Inflammatory macrophage (primary cell): ENCODE measurements around the gene VAT1.

Experiments used
- DNase-seq, 2 donors: peaks; one replicate each; pipeline ENCODE4 v3.0.0-alpha.2; 2020 to 2022

VAT1 gene

DNA sequence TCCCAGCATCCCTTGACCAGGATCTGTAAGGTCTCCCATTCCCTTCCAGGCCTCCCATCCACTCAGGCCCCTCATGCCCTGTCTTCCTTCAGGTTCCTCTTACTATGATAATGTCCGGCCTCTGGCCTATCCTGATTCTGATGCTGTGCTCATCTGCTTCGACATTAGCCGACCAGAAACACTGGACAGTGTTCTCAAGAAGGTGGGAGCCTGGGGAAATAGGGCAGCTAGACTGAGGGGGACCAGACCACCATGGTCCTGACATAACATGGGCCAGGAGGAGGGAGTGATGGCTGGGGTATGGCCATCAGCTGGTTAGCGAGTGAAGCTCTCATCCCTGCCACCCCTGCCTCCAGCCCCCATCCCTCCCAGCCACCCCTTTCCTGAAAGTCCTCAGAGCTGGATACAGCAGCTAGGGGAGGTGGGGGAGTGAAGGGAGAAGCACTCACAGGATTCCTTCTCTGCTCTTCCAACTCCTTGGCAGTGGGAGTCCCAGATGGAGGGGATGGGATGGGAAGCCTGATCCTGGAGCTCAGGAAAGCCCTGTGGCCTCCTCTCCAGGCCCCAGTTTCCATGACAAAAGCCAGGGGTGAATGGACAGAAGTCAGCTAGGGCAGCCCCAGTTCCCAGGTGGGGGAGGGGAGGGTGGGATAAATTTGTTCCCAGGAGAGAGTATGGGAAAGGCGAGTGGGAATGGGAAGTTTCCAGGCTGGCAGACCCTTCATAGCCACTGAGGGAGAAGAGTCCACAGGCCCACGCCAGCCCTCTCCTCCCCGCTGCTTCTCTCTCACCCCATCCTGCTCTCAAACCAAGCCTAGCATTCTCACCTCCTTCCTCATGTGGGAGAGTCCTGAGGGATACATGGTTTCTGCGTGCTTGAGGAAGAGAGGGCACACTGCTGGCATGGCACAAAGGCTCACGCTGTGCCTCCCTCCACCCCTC lies 5.2 kb upstream of the VAT1 start:
- DNase-seq, result no peak

- no peak for DNase-seq
These were observed 4.4 kb upstream of the VAT1 start for GRCh38 chr17:43026595-43026994.

DNA sequence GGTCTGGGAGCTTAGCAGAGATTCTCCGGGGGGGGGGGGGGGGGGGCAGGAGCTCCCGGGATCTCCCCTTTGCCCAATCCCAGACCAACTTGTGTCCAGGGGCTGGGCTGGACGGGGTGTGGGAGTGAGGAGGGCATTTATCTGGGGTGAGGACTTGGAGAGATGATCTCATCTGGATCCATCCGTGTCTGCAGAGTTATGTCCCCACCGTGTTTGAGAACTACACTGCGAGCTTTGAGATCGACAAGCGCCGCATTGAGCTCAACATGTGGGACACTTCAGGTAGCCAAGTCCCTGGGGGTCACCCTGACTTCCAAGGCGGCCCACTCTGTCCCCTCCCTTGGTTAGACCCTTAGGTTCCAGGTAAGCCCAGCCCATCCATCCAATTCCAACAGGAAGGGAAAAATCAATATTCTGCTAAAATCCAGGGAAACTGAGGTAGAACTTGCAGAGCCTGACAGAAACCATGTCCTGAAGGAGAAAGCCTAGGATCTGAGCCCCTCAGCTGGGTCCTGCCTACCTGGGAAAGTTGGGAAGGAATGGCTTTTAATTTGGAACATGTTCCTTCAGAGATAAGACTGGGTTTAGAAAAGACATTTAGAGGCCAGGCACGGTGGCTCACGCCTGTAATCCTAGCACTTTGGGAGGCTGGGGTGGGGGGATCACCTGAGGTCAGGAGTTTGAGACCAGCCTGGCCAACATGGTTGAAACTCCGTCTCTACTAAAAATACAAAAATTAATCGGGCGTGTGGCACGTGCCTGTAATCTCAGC lies 3.8 kb upstream of the VAT1 start:
- DNase-seq, result no peak

- no peak for DNase-seq
These were observed 3.1 kb upstream of the VAT1 start for GRCh38 chr17:43025290-43025657.

- DNase-seq, result peak; percentile 89
These were observed 2.5 kb upstream of the VAT1 start, which contains the start of gene RND2 for GRCh38 chr17:43024407-43025289. Gene RND2, plus strand, starts transcription at chr17:43025231. Its CDS starts 117 bp downstream, at chr17:43025348.

- DNase-seq, result peak; percentile 86 to 92
These were observed 1.1 kb downstream of the VAT1 start for GRCh38 chr17:43020789-43021740.

- peak in 1 of 2 donors; percentile 31 for DNase-seq
These were observed 2.1 kb downstream of the VAT1 start for GRCh38 chr17:43020030-43020621.

- DNase-seq, result no peak
These were observed 2.8 kb downstream of the VAT1 start for GRCh38 chr17:43019418-43019817.

- peak in 1 of 2 donors; percentile 54 for DNase-seq
These were observed 3.3 kb downstream of the VAT1 start for GRCh38 chr17:43018932-43019331.

DNA sequence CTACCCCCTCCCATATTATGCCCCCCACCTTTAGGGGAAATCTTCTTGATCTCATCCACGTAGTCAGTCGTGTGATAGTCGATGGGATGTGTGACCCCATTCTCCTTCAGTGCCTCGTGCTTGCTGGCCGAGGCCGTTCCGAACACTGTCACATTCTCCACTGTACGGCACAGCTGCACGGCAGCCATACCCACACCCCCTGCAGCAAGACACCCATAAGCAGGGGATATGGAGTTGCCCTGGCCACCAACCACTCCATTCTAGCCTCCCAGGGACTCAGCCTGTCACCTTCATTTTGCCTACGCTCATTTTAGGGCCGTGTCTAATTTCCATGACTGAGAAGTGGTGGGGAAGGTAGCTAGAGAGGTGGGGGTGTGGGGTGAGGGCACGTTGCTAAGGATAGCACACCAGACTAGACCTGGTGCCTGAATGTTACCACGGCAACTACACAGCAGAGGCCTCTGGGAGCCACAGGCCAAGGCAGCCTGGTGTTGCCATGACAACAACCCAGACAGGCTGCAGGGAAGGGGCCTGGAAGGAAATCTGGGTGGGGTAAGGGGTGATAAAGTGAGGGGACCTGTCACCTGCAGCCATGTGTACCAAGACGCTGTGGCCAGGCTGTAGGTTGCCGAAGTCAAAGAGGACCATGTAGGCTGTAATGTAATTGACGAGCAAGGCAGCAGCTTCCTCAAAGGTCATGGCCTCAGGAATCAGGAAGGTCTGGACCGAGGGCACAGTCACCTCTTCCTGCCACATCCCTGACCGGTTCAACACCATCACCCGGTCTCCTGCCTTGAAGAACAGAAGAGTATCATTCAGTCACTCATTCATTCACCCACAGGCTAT lies 4.0 kb downstream of the VAT1 start:
- peak; percentile 55 to 58 for DNase-seq

DNA sequence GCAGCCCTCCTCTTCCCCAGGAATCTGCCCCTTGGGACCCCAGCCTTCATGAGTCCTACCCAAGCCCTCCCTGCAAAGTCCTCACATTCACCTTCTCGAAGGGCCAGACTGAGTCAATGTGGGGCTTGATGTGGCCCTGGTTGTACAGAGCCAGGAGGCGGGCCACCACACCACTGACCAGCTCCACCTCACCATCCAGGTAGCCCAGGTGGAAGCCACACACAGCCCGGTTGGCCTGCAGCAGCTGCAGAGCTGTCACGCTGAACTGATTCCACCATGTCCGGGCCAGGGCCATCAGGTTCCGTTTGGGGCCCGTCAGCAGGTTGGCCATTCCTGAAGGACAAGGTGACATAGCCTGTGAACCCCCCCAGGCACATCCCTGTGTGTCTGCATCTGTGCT lies 6.0 kb downstream of the VAT1 start:
- no peak for DNase-seq

DNA sequence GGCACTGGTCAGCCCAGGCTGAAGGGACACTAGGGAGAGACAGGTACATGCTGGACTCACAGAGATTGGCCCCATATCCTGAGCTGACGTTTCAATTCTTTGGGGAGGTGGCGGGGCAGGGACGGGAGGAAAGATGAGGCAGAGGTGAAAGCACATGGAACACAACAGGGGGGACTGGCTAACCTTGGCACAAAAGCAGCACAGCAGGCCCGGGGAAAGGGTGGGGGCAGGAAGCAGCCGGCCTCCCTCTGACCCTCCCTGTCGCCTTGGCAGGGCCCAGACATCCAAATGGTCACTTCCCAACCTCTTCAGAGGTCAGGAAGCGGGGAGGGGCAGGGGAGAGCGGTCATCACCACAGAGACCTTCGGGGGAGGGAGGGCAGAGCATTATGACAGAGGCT lies 6.6 kb downstream of the VAT1 start:
- DNase-seq, result no peak

DNA sequence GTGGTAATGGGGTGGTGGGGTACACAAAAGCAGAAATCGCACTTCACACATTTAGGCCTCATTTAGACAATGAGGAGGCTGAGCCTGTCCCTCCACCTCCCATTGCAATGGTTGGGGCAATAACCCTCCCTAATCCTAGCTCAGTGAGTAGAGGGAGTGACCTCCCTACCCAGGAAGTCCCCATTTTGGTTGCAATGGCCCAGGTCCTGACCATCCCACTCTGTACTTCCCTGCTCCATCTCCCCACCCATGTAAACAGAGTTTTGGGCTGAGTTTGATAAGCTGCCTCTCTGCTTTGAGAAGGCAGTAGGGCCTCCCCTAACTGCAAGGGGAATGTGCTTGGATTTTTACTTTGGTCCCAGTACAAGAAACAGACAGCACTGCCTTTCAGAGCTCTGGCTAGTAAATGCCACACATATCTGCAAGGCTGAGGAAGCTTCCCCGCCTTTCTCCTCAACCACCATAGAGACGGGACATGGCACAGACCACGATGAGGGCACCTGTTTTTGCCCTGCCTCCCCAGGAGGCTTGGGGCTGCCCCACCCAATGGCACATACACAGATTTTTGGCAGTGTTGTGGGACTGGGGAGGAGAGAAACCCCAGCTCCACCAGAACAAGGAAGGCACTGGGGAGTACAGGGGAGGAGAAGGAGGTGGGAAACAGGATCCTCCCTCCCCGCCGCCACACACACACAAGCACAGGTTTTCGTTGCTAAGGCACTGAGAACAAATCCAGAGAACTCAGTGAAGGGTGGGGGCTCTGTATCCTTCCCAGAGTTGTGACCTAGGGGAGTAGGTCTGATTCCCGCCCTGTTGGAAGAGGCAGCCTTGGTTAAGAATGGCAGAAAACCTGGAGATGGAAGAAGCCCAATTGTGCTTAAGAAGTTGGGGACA lies 7.3 kb downstream of the VAT1 start:
- no peak for DNase-seq

DNA sequence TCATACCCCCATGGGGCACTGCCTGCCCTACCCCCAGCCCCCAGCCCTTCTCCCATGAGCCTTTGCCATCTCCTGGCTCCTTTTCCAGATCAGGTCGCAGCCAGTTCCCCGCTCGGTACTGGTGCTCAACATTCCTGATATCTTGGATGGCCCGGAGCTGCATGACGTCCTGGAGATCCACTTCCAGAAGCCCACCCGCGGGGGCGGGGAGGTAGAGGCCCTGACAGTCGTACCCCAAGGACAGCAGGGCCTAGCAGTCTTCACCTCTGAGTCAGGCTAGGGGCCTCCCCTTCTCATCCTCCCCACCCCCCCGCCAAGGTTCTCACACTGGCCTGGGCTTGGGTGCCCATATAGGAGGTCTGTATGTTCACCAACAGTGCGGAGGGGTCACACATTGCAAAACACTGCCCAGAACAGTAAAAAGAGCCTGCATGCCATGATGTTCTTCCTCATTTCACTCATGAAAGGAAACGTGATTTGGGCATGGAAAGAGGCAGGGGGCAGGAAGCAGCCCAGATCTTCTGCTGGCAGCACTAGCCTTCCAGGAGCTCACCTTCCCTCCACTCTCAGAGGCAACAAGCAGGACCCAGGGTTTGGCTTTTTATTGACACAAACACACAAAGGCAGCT lies 8.1 kb downstream of the VAT1 start:
- peak in 1 of 2 donors; percentile 31 for DNase-seq

DNA sequence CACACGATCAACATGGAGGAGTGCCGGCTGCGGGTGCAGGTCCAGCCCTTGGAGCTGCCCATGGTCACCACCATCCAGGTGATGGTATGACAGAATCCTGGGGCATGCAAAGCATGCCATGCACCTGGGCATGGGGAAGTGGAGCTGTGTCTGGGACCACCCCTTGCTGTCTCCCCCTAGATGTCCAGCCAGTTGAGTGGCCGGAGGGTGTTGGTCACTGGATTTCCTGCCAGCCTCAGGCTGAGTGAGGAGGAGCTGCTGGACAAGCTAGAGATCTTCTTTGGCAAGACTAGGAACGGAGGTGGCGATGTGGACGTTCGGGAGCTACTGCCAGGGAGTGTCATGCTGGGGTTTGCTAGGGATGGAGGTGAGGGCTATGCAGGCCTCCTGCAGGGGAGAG lies 8.9 kb downstream of the VAT1 start:
- no peak for DNase-seq

- DNase-seq, result no peak
These were observed 10.3 kb downstream of the VAT1 start for GRCh38 chr17:43011728-43012472.

GRCh38 chr17:43010667-43011308 lies 11.4 kb downstream of the VAT1 start:
- DNase-seq, result no peak
